ENCODE results near the gene TNKS1BP1. TPM values are rescaled to one million over a fixed set of nuclear protein-coding genes. Genes with fewer than 3 reads are reported as not detected.

Gene TNKS1BP1
- total and polyA plus RNA-seq, 8 donors, result 119 to 203 (median 141) TPM

GRCh38 chr11:57303990-57304579, 20.7 kb downstream of the TNKS1BP1 start:
- peaks cover 0 to 9% of the 10 kb centered on the region in 2 donors for H3K9me3 ChIP-seq
- no peaks in the 10 kb centered on the region for H3K27me3 ChIP-seq
- ATAC-seq, result peak; percentile 39
- TF ChIP-seq CTCF (IDR thresholded peaks at IDR 0.05), result no peak
- H3K36me3 ChIP-seq, result peaks cover 0 to 58% of the 10 kb centered on the region in 2 donors
- H3K4me1 ChIP-seq, result peaks cover 12 to 47% of the 10 kb centered on the region in 2 donors
- no peak overlapping the region for H3K27ac ChIP-seq
- intact Hi-C loops (cut with DNase I), result no loop called here
- DNase-seq, result peak in 2 of 4 donors; percentile 34 to 83
- H3K4me3 ChIP-seq, result no peak overlapping the region

GRCh38 chr11:57303280-57303989, 21.3 kb downstream of the TNKS1BP1 start:
- Histone ChIP-seq H3K36me3 (peaks cover 0 to 59% of the 10 kb centered on the region in 2 donors), H3K27ac (no peak overlapping the region)
- ATAC-seq, result no peak

GRCh38 chr11:57302489-57302888, 22.3 kb downstream of the TNKS1BP1 start:
- H3K9me3 ChIP-seq, result peaks cover 0 to 14% of the 10 kb centered on the region in 2 donors
- ATAC-seq, result no peak
- no peak overlapping the region for H3K27ac ChIP-seq
- no peak overlapping the region for H3K4me3 ChIP-seq
- no peak for TF ChIP-seq CTCF (IDR thresholded peaks at IDR 0.05)
- intact Hi-C loops (cut with DNase I), result no loop called here
- DNase-seq, result peak in 2 of 4 donors; percentile 26 to 78
- H3K4me1 ChIP-seq, result peaks cover 12 to 33% of the 10 kb centered on the region in 2 donors
- peaks cover 0 to 61% of the 10 kb centered on the region in 2 donors for H3K36me3 ChIP-seq
- H3K27me3 ChIP-seq, result no peaks in the 10 kb centered on the region

More at GRCh38 chr11:57303280-57303989, 21.3 kb downstream of the TNKS1BP1 start:
- no peak overlapping the region for H3K4me3 ChIP-seq
- peaks cover 12 to 41% of the 10 kb centered on the region in 2 donors for H3K4me1 ChIP-seq
- TF ChIP-seq CTCF (IDR thresholded peaks at IDR 0.05), result no peak
- intact Hi-C loops (cut with DNase I), result no loop called here
- DNase-seq, result peak in 2 of 4 donors; percentile 23 to 24
- H3K27me3 ChIP-seq, result no peaks in the 10 kb centered on the region
- H3K9me3 ChIP-seq, result peaks cover 0 to 14% of the 10 kb centered on the region in 2 donors

GRCh38 chr11:57301711-57302423, 22.9 kb downstream of the TNKS1BP1 start:
- DNase-seq (peak in 2 of 4 donors; percentile 32 to 55), ATAC-seq (no peak)
- peaks cover 0 to 64% of the 10 kb centered on the region in 2 donors for H3K36me3 ChIP-seq
- H3K27me3 ChIP-seq, result no peaks in the 10 kb centered on the region
- peaks cover 0 to 14% of the 10 kb centered on the region in 2 donors for H3K9me3 ChIP-seq
- no peak overlapping the region for H3K27ac ChIP-seq
- H3K4me1 ChIP-seq, result peaks cover 10 to 27% of the 10 kb centered on the region in 2 donors
- TF ChIP-seq CTCF (IDR thresholded peaks at IDR 0.05), result no peak
- no peak overlapping the region for H3K4me3 ChIP-seq
- intact Hi-C loops (cut with DNase I), result no loop called here

- DNase-seq (peak in 1 of 4 donors; percentile 57), ATAC-seq (no peak)
- peaks cover 0 to 14% of the 10 kb centered on the region in 2 donors for H3K9me3 ChIP-seq
- no peaks in the 10 kb centered on the region for H3K27me3 ChIP-seq
- no peak for TF ChIP-seq CTCF (IDR thresholded peaks at IDR 0.05)
- H3K27ac ChIP-seq, result no peak overlapping the region
- peaks cover 4 to 16% of the 10 kb centered on the region in 2 donors for H3K4me1 ChIP-seq
- intact Hi-C loops (cut with DNase I), result no loop called here
- H3K4me3 ChIP-seq, result no peak overlapping the region
- H3K36me3 ChIP-seq, result peaks cover 0 to 64% of the 10 kb centered on the region in 2 donors
These were observed 24.0 kb downstream of the TNKS1BP1 start for GRCh38 chr11:57300785-57301184.
